Spleen (tissue), 7 donors: ENCODE results near the gene CER1.

ENCODE experiments used
- CTCF ChIP-seq, 11 experiments: fragments of 200-600 bp in 7 of 11; fragments of 450-650 bp in 4 of 11; sonication (generic) in 4 of 11; IDR thresholded peaks in 8 of 11; conservative IDR thresholded peaks in 3 of 11; 1 replicate in 7 of 11; 2 replicates in 4 of 11; pipeline versions ENCODE4 v1.4.0 to v1.8.0; 2016 to 2021; ENCODE audit warnings: antibody characterized with exemption in 11 of 11, inconsistent platforms in 4 of 11, mild to moderate bottlenecking in 1 of 11
- POLR2AphosphoS5 ChIP-seq, 3 donors: sonication (generic); formaldehyde crosslinking; IDR thresholded peaks; one replicate each; pipeline ENCODE4 v1.5.1; 2017; ENCODE audit warnings: antibody characterized with exemption in 3 of 3
- donor health status: DM: no; HTN: no; CAD: no; lungs with moderate emphysema.
- donor health status: DM: no; HTN: no; CAD: no.
- donor health status: DM: no; HTN: no; CAD: no.

- no peak for TF ChIP-seq CTCF (IDR thresholded peaks at IDR 0.05 in 8 of 11, conservative IDR thresholded peaks at IDR 0.05 in 3 of 11)
- TF ChIP-seq POLR2AphosphoS5 (IDR thresholded peaks at IDR 0.05) = no peak
Measured at GRCh38 chr9:14748373-14748772, 25.8 kb upstream of the CER1 start.
